NB4 (cell line): ENCODE data around the gene CYP11A1.

Experiments used
- CTCF ChIP-seq: IDR thresholded peaks from one replicate; pipeline ENCODE4 v1.5.1; 2012; ENCODE audit warnings: low read depth, low read length
- MYC ChIP-seq: IDR thresholded peaks from 2 replicates; pipeline ENCODE4 v1.6.1; 2011; ENCODE audit warnings: low read depth, low read length
- POLR2A ChIP-seq: IDR thresholded peaks from 2 replicates; pipeline ENCODE4 v1.6.1; 2011; ENCODE audit warnings: mild to moderate bottlenecking; ENCODE audit not compliant: insufficient read length; ENCODE audit errors: extremely low read depth

DNA sequence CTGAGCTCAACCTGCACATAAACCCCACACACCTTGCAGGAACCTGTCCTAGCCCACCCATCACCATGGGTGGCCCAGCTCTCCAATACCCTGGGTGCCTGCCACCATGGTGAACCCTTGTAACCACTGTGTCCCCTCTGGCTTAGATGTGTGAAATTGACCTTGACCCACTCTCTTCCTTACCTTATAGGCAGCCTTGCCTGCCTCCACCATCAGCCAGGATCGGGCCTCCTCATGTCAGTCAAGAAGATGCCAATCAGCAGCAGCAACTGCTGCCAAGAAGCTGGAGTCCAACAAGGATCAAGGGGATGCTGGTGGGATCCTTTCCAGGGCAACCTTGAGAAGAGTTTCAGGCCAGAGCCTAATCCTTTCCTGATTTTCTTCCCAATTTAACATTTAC lies 8.8 kb upstream of the CYP11A1 start:
- no peak for TF ChIP-seq CTCF
- TF ChIP-seq POLR2A, result no peak
- TF ChIP-seq MYC, result no peak
